IPS-15b (cell line): ENCODE data around the gene RAB11FIP3.
"Not testable (repeated sequence)": the region's sequence is repeated elsewhere in the genome, so short reads cannot be mapped to it uniquely, and the experiment has no call there.

ENCODE experiments used
- H3K27me3 ChIP-seq: one replicate; pipeline ENCODE4 v1.6.1; 2013; ENCODE audit warnings: low read length; ENCODE audit not compliant: control insufficient read depth, insufficient read depth
- H3K36me3 ChIP-seq: one replicate; pipeline ENCODE4 v1.6.1; 2013; ENCODE audit warnings: low read length; ENCODE audit not compliant: control insufficient read depth, insufficient read depth
- H3K4me1 ChIP-seq: one replicate; pipeline ENCODE4 v1.6.1; 2013; ENCODE audit warnings: mild to moderate bottlenecking, low read length; ENCODE audit not compliant: control insufficient read depth, insufficient read depth
- H3K4me3 ChIP-seq: one replicate; pipeline ENCODE4 v1.5.1; 2013; ENCODE audit warnings: low read depth, low read length
- H3K9ac ChIP-seq: one replicate; pipeline ENCODE4 v1.6.1; 2013; ENCODE audit warnings: low read depth, mild to moderate bottlenecking, low read length
- H3K9me3 ChIP-seq: one replicate; pipeline ENCODE4 v1.6.1; 2013; ENCODE audit warnings: mild to moderate bottlenecking, low read length; ENCODE audit not compliant: control insufficient read depth, insufficient read depth

The RAB11FIP3 gene

DNA sequence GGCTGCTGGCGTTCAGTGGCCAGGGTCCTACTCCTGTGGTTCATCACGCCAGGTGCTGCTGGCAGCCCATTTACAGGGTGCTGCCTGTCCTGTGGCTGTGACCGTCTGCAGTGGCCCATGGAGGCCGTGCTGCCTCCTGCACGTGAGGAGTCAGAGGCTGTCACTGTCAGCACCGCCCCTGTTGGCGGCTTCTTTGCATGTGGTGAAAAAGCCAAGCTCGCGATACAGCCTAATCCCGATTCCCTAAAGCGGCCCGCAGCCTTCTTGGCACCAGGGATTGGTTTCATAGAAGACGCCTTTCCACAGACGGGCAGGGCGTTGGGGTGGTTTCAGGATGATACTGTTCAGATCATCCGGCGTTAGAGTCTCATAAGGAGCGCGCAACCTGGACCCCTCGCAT is 35.3 kb downstream of the RAB11FIP3 start:
- no peaks in the 10 kb centered on the region for H3K4me1 ChIP-seq
- no peaks in the 10 kb centered on the region for H3K27me3 ChIP-seq
- no peaks in the 10 kb centered on the region for H3K36me3 ChIP-seq
- no peak overlapping the region for H3K4me3 ChIP-seq
- no peaks in the 10 kb centered on the region for H3K9me3 ChIP-seq
- no peak overlapping the region for H3K9ac ChIP-seq

DNA sequence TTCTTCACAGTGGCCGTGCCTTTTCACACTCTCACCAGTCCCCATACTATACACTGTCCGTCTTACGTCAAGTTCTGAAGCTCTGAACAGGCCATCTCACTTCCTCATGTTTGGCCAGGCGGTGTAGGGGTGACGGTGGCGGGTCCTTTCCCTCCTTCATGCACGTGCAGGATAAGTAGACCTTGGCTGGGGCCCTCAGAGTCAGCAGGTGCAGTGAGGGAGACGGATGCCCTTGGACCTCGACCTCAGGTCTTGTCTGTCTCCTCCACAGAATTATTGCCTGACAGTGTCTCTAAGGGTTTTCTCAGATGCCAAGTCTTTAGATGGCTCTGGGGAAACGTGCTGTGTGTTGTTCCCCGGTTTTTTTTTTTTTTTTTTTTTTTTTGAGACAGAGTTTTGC is 37.6 kb downstream of the RAB11FIP3 start:
- H3K4me1 ChIP-seq = no peaks in the 10 kb centered on the region
- no peaks in the 10 kb centered on the region for H3K36me3 ChIP-seq
- H3K9me3 ChIP-seq = no peaks in the 10 kb centered on the region
- no peaks in the 10 kb centered on the region for H3K27me3 ChIP-seq
- no peak overlapping the region for H3K4me3 ChIP-seq
- no peak overlapping the region for H3K9ac ChIP-seq

DNA sequence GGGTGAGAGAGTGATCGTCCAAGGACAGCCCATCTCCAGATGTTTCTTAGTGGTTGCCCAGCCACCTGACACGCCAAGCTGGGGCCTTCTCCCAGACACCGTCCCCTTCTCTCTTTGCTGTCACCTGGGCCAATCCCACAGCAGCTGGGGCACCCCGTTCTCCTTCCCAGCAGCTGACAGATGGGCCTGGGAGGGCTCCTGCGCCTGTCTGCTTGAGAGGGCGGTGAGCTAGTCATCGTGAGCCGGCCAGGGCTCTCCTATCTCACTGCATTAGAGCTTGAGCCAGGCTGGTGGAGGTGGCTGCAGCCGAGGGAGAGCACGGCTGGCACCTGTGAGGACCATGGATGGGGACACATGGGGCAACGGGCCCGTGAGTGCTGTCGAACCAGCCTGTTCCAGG is 41.2 kb downstream of the RAB11FIP3 start:
- Histone ChIP-seq H3K4me1 (peaks cover 9% of the 10 kb centered on the region), H3K4me3 (no peak overlapping the region), H3K27me3 (no peaks in the 10 kb centered on the region), H3K36me3 (no peaks in the 10 kb centered on the region), H3K9ac (no peak overlapping the region), H3K9me3 (no peaks in the 10 kb centered on the region)

DNA sequence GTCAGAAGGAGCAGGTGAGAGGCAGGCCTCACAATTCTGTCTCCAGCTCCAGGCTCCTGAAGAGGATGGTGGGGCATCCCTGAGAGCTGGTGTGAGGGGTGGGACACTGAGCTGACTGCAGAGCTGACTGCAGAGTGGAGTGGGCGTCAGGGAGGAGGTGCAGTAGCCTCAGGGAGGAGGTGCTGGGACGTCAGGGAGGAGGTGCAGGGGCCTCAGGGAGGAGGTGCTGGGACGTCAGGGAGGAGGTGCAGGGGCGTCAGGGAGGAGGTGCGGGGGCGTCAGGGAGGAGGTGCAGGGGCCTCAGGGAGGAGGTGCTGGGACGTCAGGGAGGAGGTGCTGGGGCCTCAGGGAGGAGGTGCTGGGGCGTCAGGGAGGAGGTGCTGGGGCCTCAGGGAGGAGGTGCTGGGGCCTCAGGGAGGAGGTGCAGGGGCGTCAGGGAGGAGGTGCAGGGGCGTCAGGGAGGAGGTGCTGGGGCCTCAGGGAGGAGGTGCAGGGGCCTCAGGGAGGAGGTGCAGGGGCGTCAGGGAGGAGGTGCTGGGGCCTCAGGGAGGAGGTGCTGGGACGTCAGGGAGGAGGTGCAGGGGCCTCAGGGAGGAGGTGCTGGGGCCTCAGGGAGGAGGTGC is 41.9 kb downstream of the RAB11FIP3 start:
- H3K27me3 ChIP-seq, H3K9ac ChIP-seq, H3K9me3 ChIP-seq, H3K36me3 ChIP-seq, H3K4me3 ChIP-seq: not testable (repeated sequence)
- H3K4me1 ChIP-seq = peaks cover 13% of the 10 kb centered on the region

DNA sequence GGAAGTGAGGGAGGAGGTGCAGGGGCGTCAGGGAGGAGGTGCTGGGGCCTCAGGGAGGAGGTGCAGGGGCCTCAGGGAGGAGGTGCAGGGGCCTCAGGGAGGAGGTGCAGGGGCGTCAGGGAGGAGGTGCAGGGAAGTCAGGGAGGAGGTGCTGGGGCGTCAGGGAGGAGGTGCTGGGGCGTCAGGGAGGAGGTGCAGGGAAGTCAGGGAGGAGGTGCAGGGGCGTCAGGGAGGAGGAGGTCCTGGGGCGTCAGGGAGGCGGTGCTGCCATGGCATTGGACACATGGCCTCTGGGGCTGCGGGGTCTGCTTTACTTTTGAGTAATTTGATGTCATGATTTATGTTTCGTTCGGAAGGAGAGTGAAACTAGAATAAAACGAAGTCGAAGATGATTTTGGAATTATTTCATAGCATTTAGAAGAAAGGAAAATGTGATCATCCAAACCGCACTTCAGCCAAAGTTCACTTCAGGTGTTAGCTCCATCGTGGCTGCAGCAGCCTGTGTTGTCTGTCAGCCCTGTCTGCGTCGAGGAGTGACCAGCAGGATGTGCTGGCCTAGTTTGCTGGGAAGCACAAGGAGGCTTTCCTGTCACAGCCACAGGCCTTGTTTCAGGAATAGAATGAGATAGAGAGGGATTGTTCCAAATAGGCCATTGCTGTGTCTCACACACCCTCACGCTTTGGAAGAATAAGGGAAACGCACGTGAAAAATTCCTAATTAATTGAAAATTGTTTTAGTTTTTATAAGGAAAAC is 42.8 kb downstream of the RAB11FIP3 start:
- H3K27me3 ChIP-seq = no peaks in the 10 kb centered on the region
- H3K4me3 ChIP-seq = no peak overlapping the region
- no peaks in the 10 kb centered on the region for H3K36me3 ChIP-seq
- H3K4me1 ChIP-seq = peaks cover 13% of the 10 kb centered on the region
- no peak overlapping the region for H3K9ac ChIP-seq
- H3K9me3 ChIP-seq = no peaks in the 10 kb centered on the region

DNA sequence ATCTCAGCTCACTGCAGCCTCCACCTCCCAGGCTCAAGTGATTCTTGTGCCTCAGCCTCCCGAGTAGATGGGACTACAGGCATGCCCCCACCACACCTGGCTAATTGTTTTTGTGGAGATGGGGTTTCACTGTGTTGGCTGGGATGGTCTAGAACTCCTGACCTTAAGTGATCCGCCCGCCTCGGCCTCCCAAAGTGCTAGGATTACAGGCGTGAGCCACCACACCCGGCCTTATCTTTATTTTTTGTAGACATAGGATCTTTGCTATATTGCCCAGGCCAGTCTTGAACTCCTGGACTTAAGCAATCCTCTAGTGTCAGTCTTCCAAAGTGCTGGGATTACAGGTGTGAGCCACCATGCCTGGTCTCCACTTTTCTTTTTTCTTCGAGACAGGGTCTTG is 44.0 kb downstream of the RAB11FIP3 start:
- not testable (repeated sequence) for H3K9me3 ChIP-seq, H3K27me3 ChIP-seq, H3K9ac ChIP-seq, H3K4me3 ChIP-seq, H3K36me3 ChIP-seq
- H3K4me1 ChIP-seq = peaks cover 13% of the 10 kb centered on the region

DNA sequence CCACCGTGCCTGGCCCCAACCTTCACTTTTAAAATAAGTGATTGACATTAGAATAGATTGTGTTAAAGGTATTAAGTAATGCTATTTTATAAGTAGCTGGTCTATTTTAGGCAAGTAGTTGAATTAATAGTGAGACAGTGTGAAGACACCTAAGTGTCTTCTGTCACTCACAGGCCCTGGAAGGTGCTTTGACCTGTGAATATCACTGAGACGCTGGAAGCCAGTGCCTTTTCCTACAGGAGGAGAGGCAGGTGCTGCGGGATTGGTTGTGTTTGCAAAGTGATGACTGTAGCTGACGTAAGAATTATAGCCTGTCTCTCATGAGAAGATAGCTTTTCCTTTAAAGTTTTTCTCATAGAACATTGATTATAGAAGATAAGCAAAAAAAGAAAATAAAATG is 45.0 kb downstream of the RAB11FIP3 start:
- Histone ChIP-seq H3K4me3 (no peak overlapping the region), H3K9ac (no peak overlapping the region), H3K27me3 (no peaks in the 10 kb centered on the region), H3K9me3 (no peaks in the 10 kb centered on the region), H3K4me1 (peaks cover 13% of the 10 kb centered on the region), H3K36me3 (no peaks in the 10 kb centered on the region)

DNA sequence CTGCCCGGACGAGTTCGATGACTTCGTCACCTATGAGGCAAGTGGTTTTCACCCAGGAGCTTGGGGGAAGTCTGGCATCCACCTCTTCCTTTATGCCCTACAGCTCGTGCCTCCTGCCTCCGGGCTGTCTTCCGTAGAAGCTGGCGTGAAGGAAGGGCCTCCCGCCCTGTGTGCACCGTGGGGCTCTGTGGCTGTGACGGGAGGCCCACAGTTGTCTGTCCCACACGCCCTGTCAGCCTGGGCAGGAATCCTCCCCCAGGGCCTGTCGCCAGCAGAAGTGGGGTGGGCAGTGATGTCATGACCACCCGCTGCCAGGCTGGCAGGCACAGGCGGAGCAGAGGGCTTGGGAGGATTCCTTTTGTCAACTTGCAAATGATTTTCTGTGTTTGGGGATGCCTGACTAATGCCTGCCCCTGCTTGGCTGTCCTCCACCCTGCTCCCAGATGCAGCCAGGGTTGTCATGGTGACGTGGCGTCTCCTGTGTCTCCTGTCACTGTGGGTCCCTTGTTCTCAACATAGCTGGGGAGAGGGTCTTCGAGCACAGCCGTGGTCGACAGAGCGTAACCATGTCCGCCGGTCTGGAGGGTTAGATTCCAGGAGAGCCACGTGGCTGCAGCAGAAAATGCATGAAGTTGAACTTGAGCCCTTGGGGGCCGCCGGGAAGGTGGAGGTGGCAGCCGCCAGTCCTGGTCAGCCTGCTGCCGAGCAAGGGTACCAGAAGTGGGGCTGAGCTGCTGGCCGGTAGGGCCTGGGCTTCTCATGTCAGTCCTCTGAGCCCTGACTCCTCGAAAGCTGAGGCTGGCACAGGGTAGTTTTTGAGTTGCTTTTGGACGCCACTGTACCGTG is 46.1 kb downstream of the RAB11FIP3 start:
- no peaks in the 10 kb centered on the region for H3K27me3 ChIP-seq
- H3K4me1 ChIP-seq = peaks cover 13% of the 10 kb centered on the region
- no peak overlapping the region for H3K4me3 ChIP-seq
- H3K36me3 ChIP-seq = no peaks in the 10 kb centered on the region
- H3K9ac ChIP-seq = no peak overlapping the region
- H3K9me3 ChIP-seq = no peaks in the 10 kb centered on the region

DNA sequence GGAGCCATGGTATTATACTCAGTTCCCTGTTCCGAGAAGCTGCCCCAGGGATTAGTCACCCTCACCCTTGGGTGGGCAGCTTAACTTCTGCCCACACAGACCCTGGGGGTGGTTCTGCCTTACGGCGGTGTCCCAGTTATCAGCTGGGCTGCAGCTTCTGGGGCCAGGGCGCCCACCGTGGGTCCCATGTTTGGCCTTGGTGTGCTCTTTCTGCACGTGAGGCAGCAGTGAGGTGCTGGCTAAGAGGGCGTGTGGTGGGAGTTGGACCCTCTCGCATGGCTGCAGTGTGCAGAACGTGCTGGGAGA is 46.7 kb downstream of the RAB11FIP3 start:
- Histone ChIP-seq H3K9ac (no peak overlapping the region), H3K4me3 (no peak overlapping the region), H3K27me3 (no peaks in the 10 kb centered on the region), H3K36me3 (no peaks in the 10 kb centered on the region), H3K9me3 (no peaks in the 10 kb centered on the region), H3K4me1 (peaks cover 13% of the 10 kb centered on the region)

DNA sequence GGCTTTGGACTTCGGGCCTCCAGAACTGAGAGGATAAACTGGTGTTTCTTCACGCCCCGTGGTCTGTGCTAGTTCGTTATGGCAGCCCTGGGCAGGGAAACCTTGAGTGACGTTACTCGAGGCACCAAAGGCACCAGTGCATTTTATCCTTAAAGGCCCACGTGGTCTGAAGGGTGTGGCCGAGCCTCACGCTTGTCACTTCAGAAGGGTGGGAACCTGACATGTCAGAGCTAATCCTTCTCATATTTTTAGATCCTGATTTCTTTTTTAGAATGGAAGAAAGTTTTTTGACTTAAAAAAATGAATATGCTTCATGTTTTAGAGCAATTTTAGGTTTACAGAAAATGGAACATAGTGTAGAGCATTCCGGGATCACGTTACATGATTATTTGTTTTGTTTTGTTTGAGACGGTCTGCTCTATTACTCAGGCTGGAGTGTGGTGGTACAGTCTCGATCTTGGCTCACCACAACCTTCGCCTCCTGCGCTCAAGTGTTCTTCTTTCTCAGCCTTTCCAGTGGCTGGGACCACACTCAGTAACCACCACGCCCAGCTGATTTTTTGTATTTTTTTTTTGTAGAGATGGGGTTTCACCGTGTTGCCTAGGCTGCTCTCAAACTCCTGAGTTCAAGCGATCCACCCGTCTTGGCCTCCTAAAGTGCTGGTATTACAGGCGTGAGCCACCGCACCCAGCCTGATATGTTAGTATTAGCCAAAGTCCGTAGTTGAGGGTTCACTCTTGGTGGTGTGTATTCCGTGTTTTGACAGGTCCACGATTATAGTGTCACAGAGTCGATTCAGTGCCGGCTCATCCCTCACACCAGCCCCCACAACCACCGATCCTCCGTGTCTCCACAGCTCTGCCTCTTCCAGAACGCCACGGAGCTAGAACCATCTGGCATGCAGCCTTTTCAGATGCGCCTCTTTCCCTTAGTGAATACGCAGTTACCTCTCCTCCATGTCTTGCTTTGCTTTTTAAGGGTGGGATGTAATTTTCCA is 47.9 kb downstream of the RAB11FIP3 start:
- H3K36me3 ChIP-seq = no peaks in the 10 kb centered on the region
- no peak overlapping the region for H3K4me3 ChIP-seq

DNA sequence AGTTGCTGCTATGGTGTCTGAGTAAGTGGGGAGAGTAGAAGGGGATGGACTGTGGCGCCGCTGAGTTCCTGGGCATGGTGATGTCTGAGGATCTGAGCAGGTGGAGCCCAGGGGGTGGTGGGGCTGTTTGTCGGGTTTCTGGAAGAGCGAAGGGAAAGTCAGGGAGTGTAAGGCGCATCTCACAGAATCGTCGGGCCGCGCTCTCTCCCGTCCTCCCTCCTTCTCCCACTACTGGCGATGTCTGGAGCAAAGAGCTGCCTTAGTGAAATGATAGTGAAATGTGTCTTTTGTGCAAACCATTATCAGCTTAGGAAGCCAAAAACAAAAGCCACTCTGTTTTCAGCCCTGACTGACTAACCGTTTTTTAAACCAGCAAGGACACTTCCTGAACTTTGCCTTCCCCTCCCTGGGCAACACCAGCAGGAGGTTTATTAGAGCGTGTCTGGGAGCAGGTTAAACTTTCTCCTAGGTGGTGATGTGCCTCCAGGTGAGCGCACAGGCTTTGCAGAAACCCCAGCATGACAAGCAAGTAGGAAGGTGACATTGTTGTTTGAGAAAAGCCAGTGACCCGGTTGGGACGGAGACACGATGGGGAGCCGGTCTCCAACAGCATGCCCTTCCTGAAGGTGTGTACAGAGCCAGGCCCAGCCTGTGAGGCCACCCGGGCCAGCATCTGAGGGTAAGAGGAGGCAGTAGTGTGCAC is 49.1 kb downstream of the RAB11FIP3 start:
- Histone ChIP-seq H3K9me3 (no peaks in the 10 kb centered on the region), H3K4me1 (peaks cover 13% of the 10 kb centered on the region), H3K36me3 (no peaks in the 10 kb centered on the region), H3K9ac (no peak overlapping the region), H3K27me3 (no peaks in the 10 kb centered on the region), H3K4me3 (no peak overlapping the region)

More for the DNA sequence above, 47.9 kb downstream of the RAB11FIP3 start:
- peaks cover 13% of the 10 kb centered on the region for H3K4me1 ChIP-seq
- H3K9me3 ChIP-seq = no peaks in the 10 kb centered on the region
- no peak overlapping the region for H3K9ac ChIP-seq
- H3K27me3 ChIP-seq = no peaks in the 10 kb centered on the region
